HG03064 (cell line): ENCODE data around the gene CAD.
A peak's percentile ranks its signal among the peaks of the same experiment; 100 is the strongest.
"Not testable (repeated sequence)": the region's sequence is repeated elsewhere in the genome, so short reads cannot be mapped to it uniquely, and the experiment has no call there.

ENCODE experiments used
- ATAC-seq: cut with Tn5 transposase; IDR thresholded peaks from one replicate; pipeline ENCODE4 v1.9.1; 2021; ENCODE audit warnings: low read depth; ENCODE audit not compliant: unreplicated experiment

The CAD gene

GRCh38 chr2:27198068-27198467 is 19.1 kb upstream of the CAD start:
- ATAC-seq = not testable (repeated sequence)

- ATAC-seq = no peak
These were observed 18.5 kb upstream of the CAD start for GRCh38 chr2:27198627-27199026.

DNA sequence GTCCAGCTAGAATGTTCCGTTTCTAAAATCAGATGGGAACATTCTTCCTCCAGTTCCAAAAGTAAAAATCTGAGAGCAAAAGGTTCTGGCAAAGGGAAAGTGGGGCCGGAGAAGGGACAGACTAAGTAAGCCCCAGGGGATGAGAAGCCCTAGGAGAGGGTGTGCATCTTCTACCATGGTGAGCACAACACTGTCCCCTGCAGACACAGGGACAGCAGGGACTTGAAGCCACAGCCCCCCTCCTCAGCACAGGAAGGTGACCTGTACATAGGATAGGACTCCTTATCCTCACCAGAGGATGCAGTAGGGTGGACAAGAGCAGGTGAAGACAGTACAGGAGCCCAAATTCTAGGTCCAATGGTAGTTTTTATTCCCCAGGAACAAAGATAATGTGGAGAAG is 17.9 kb upstream of the CAD start:
- no peak for ATAC-seq

DNA sequence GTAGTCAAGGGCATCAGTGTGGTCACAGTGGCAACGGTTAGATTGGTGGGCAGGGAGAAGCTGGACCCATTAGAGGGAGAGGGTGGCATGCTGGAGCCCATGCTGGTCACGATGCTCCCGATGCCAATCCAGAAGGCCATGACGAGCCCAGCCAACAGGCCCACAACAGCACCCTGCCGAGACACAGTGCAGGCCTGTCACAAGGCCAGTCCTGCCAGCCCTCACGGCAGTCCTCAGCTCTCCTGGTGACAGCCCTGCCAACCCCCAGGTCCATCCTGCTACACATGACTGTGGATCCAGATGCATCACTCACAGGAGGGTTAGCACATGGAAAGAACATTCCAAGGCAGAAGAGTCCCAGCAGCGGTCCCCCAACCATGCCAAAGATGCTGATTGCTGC is 15.5 kb upstream of the CAD start:
- ATAC-seq = no peak

GRCh38 chr2:27202854-27203253 is 14.3 kb upstream of the CAD start:
- ATAC-seq = no peak

- ATAC-seq = no peak
These were observed 13.4 kb upstream of the CAD start for GRCh38 chr2:27203741-27204140.

DNA sequence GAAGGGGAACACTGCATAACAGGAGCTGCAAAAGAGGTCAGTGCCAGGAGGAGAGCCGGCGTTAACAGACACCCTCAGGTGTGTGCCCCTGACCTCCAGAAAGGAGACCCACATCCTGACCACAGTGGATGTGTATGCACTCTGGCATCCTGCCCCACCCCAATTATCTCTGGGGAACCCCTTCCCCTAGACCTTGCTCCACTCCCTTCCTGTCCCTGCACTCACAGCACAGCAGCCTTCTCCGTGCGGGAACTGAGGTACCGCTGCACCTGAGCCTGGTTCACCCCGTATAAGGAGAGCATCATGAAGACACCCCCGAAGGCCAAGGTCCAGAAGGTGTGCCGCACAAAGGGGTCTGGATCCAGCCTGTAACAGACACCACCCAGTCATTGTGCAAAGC is 12.6 kb upstream of the CAD start:
- ATAC-seq = no peak

- ATAC-seq = no peak
These were observed 12.0 kb upstream of the CAD start for GRCh38 chr2:27205206-27205605.

DNA sequence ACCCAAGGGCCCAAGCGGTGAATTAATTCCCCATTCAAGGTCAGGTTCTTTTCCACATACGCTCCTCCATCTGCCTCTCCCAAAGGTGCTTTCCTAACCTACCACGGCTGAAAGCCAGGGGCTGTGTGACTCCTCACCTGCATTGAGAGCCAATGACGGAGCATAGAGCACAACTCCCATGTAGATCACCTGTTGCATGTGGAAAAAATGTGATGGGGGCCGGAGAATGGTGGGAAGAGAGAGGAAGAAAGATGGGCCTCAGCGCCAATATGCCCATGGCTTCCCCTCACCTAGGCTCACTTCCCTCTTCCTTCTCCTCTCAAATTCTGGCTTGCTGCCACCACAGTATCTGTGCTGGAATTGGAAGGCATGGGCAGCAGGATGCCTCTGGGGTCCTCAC is 10.8 kb upstream of the CAD start:
- ATAC-seq = no peak

- no peak for ATAC-seq
These were observed 8.6 kb upstream of the CAD start for GRCh38 chr2:27208486-27209050.

- ATAC-seq = no peak
These were observed 7.4 kb upstream of the CAD start for GRCh38 chr2:27209621-27210401.

- ATAC-seq = peak; percentile 7
These were observed 5.8 kb upstream of the CAD start for GRCh38 chr2:27211241-27211942.

GRCh38 chr2:27211943-27212625 is 5.1 kb upstream of the CAD start, which contains the start of the genes ATRAID and SLC5A6:
ATRAID (plus strand) TSS chr2:27212041; CDS start chr2:27212369, 328 bp downstream.
SLC5A6 (minus strand) TSS chr2:27212268; CDS start chr2:27207650, 4,618 bp downstream.
- peak; percentile 87 for ATAC-seq

- no peak for ATAC-seq
These were observed 4.3 kb upstream of the CAD start for GRCh38 chr2:27212626-27213471.

GRCh38 chr2:27214941-27215340 is 2.2 kb upstream of the CAD start:
- ATAC-seq = no peak

GRCh38 chr2:27216416-27217137 is 592 bp upstream of the CAD start:
- no peak for ATAC-seq

DNA sequence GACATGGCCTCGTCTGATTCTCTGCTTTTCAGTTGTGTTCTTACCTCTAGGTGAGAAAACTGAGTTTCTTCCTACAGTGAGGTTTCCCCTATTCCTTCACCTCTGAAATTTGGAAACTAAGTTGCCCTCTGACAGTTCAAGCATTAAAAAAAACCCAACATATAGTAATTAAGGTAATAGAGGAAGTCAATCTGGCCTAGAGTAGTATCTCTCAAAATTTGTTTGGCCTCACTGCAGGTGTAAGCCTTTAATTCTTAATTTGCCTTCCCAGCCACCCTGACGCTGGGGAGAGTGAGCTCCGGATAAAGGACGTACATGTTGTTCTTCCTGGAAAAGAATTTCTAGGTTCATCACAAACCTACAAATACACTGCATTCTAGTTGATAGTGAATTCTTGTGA is 1.4 kb downstream of the CAD start:
- ATAC-seq = no peak

GRCh38 chr2:27219091-27219490 is 1.9 kb downstream of the CAD start:
- no peak for ATAC-seq

- ATAC-seq = no peak
These were observed 2.9 kb downstream of the CAD start for GRCh38 chr2:27220091-27220490.

DNA sequence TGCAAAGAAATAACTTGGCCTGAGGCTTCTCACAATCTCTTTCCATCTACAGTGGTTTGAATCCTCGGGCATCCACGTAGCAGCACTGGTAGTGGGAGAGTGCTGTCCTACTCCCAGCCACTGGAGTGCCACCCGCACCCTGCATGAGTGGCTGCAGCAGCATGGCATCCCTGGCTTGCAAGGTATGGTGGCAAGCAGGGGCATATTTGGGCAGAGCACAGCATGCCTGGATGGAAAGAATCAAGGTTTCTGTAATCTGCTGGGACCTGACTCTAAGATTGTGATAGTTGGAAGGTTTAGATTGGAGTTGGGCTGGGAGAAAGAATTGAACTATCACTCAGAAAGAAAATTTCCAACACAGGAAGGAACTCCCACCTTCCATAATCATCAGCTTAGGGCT is 4.0 kb downstream of the CAD start:
- no peak for ATAC-seq
